SK-N-MC (cell line): ENCODE measurements around the gene FAM111A.

Experiments
- EZH2 ChIP-seq: fragments of 200-600 bp; sonication (generic); IDR thresholded peaks from one replicate; pipeline ENCODE4 v1.6.1; 2017; ENCODE audit warnings: antibody characterized with exemption
- FOXP2 ChIP-seq: optimal IDR thresholded peaks from 2 replicates; pipeline ENCODE3; 2011; ENCODE audit warnings: mild to moderate bottlenecking, moderate library complexity; ENCODE audit not compliant: insufficient read depth; ENCODE audit errors: extremely low read length, control extremely low read depth
- POLR2AphosphoS5 ChIP-seq: IDR thresholded peaks from 2 replicates; pipeline ENCODE4 v1.6.1; 2012; ENCODE audit warnings: mild to moderate bottlenecking, low read depth, low read length, borderline replicate concordance

DNA sequence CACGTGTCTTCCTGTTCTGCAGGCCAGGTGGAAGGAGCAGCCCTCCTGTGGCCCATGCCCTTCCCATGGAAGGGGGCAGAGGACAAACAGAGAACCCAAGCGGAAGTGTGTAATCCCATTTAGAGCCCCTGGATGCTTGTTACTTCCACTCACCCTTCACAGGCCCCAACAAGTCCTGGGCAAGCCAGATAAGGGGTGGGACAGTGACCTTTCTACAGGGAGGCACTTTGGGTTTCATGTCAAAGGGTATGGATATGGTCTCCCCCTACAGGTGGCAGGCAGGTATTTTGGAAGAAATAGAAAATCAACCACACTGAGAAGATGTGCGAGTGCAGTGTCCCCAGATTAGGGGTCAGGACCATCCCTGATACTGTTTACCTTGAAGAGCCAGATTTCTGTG lies 58.7 kb downstream of the FAM111A start:
- TF ChIP-seq EZH2 (no peak), POLR2AphosphoS5 (no peak), FOXP2 (no peak)
